ENCODE measurements around the gene WNT2B.

GRCh38 chr1:112527266-112528010 lies 18.7 kb downstream of the WNT2B start:
- TF ChIP-seq CTCF (IDR thresholded peaks at IDR 0.05) (no peak), POLR2A (IDR thresholded peaks at IDR 0.05) (no peak)
